Measurements from ENCODE around the gene NR2F2.

NR2F2 gene

GRCh38 chr15:96333131-96334016 is 2.9 kb downstream of the NR2F2 start:
- DNase-seq, result peak; percentile 9

- no peak for DNase-seq
Observed at GRCh38 chr15:96334017-96334704, 3.7 kb downstream of the NR2F2 start.

- no peak for DNase-seq
Observed at GRCh38 chr15:96334705-96335410, 4.4 kb downstream of the NR2F2 start.

GRCh38 chr15:96335411-96336024 is 5.0 kb downstream of the NR2F2 start:
- no peak for DNase-seq

GRCh38 chr15:96336108-96336595 is 5.7 kb downstream of the NR2F2 start:
- DNase-seq, result no peak

- DNase-seq, result no peak
Observed at GRCh38 chr15:96336596-96337364, 6.3 kb downstream of the NR2F2 start.

- DNase-seq, result no peak
Observed at GRCh38 chr15:96337365-96338023, 7.0 kb downstream of the NR2F2 start.

GRCh38 chr15:96338074-96338765 is 7.7 kb downstream of the NR2F2 start:
- no peak for DNase-seq

GRCh38 chr15:96338766-96339618 is 8.5 kb downstream of the NR2F2 start:
- DNase-seq, result no peak

GRCh38 chr15:96339619-96340347 is 9.3 kb downstream of the NR2F2 start:
- no peak for DNase-seq

- DNase-seq, result peak; percentile 21
Observed at GRCh38 chr15:96340348-96340597, 9.8 kb downstream of the NR2F2 start.

GRCh38 chr15:96340598-96341512 is 10.4 kb downstream of the NR2F2 start:
- peak; percentile 32 for DNase-seq

GRCh38 chr15:96341513-96342405 is 11.3 kb downstream of the NR2F2 start:
- DNase-seq, result no peak

- DNase-seq, result no peak
Observed at GRCh38 chr15:96342406-96343112, 12.1 kb downstream of the NR2F2 start.

GRCh38 chr15:96343113-96344059 is 12.9 kb downstream of the NR2F2 start:
- no peak for DNase-seq

Measured in NCI-H510A treated with DMSO at 0.1 percent for 48 hours (cell line).